ENCODE measurements around the gene MSGN1. TPM values are rescaled to one million over a fixed set of nuclear protein-coding genes. Genes with fewer than 3 reads are reported as not detected.

MSGN1 gene
- total RNA-seq, 1 experiment from 2014 or later, result not detected

GRCh38 chr2:17813010-17813741 lies 3.1 kb upstream of the MSGN1 start:
- peak; percentile 78 for DNase-seq
- Histone ChIP-seq H3K27me3 (ENCODE audit: low read length) (no peaks in the 10 kb centered on the region), H3K4me1 (ENCODE audit: low read length) (peaks cover 60% of the 10 kb centered on the region), H3K4me3 (ENCODE audit: low read length) (peak overlapping the region; percentile 35), H3K9me3 (ENCODE audit: low read length) (no peaks in the 10 kb centered on the region), H4K20me1 (ENCODE audit: insufficient read depth, low read depth, low read length) (no peaks in the 10 kb centered on the region), H3K79me2 (ENCODE audit: low read length) (no peaks in the 10 kb centered on the region), H3K4me2 (ENCODE audit: low read depth, low read length, poor library complexity, severe bottlenecking) (peak overlapping the region; percentile 71), H3K9ac (ENCODE audit: low read length) (peak overlapping the region; percentile 57), H3K27ac (ENCODE audit: low read length) (peak overlapping the region; percentile 94), H3K36me3 (ENCODE audit: insufficient read depth, low read length) (no peaks in the 10 kb centered on the region), H2AFZ (ENCODE audit: low read length) (peak overlapping the region; percentile 18), H3K9me2 (replicated peaks; ENCODE audit: insufficient read depth, low read length) (no peaks in the 10 kb centered on the region)

- Histone ChIP-seq H3K9me2 (replicated peaks; ENCODE audit: insufficient read depth, low read length) (no peaks in the 10 kb centered on the region), H3K79me2 (ENCODE audit: low read length) (no peaks in the 10 kb centered on the region), H3K9ac (ENCODE audit: low read length) (peak overlapping the region; percentile 57), H3K4me1 (ENCODE audit: low read length) (peaks cover 67% of the 10 kb centered on the region), H3K4me2 (ENCODE audit: low read depth, low read length, poor library complexity, severe bottlenecking) (peak overlapping the region; percentile 71), H4K20me1 (ENCODE audit: insufficient read depth, low read depth, low read length) (no peaks in the 10 kb centered on the region), H3K4me3 (ENCODE audit: low read length) (peak overlapping the region; percentile 35), H2AFZ (ENCODE audit: low read length) (peak overlapping the region; percentile 18), H3K27me3 (ENCODE audit: low read length) (no peaks in the 10 kb centered on the region), H3K9me3 (ENCODE audit: low read length) (no peaks in the 10 kb centered on the region), H3K27ac (ENCODE audit: low read length) (peak overlapping the region; percentile 94), H3K36me3 (ENCODE audit: insufficient read depth, low read length) (no peaks in the 10 kb centered on the region)
- DNase-seq, result peak; percentile 91
Measured at GRCh38 chr2:17813742-17814473, 2.4 kb upstream of the MSGN1 start.

GRCh38 chr2:17814601-17815000 lies 1.7 kb upstream of the MSGN1 start:
- Histone ChIP-seq H2AFZ (ENCODE audit: low read length) (no peak overlapping the region), H3K4me2 (ENCODE audit: low read depth, low read length, poor library complexity, severe bottlenecking) (peak overlapping the region; percentile 71), H3K9me3 (ENCODE audit: low read length) (no peaks in the 10 kb centered on the region), H3K27ac (ENCODE audit: low read length) (peak overlapping the region; percentile 94), H3K79me2 (ENCODE audit: low read length) (no peaks in the 10 kb centered on the region), H3K36me3 (ENCODE audit: insufficient read depth, low read length) (no peaks in the 10 kb centered on the region), H3K4me1 (ENCODE audit: low read length) (peaks cover 74% of the 10 kb centered on the region), H4K20me1 (ENCODE audit: insufficient read depth, low read depth, low read length) (no peaks in the 10 kb centered on the region), H3K9me2 (replicated peaks; ENCODE audit: insufficient read depth, low read length) (no peaks in the 10 kb centered on the region), H3K4me3 (ENCODE audit: low read length) (no peak overlapping the region), H3K27me3 (ENCODE audit: low read length) (no peaks in the 10 kb centered on the region), H3K9ac (ENCODE audit: low read length) (no peak overlapping the region)
- no peak for DNase-seq

GRCh38 chr2:17815468-17816184 lies 634 bp upstream of the MSGN1 start:
- peaks cover 78% of the 10 kb centered on the region for H3K4me1 ChIP-seq (ENCODE audit: low read length)
- no peaks in the 10 kb centered on the region for H3K36me3 ChIP-seq (ENCODE audit: insufficient read depth, low read length)
- H3K4me2 ChIP-seq (ENCODE audit: low read depth, low read length, poor library complexity, severe bottlenecking), result peak overlapping the region; percentile 21
- H3K9me2 ChIP-seq (replicated peaks; ENCODE audit: insufficient read depth, low read length), result no peaks in the 10 kb centered on the region
- peak; percentile 56 for DNase-seq
- no peaks in the 10 kb centered on the region for H3K79me2 ChIP-seq (ENCODE audit: low read length)
- no peaks in the 10 kb centered on the region for H3K27me3 ChIP-seq (ENCODE audit: low read length)
- 0 out of 2 replicates have a peak overlapping the region, but pooled peaks have one; percentile 5 for H3K9ac ChIP-seq (ENCODE audit: low read length)
- H2AFZ ChIP-seq (ENCODE audit: low read length), result peak overlapping the region; percentile 38
- no peaks in the 10 kb centered on the region for H4K20me1 ChIP-seq (ENCODE audit: insufficient read depth, low read depth, low read length)
- H3K4me3 ChIP-seq (ENCODE audit: low read length), result no peak overlapping the region
- peak overlapping the region; percentile 94 for H3K27ac ChIP-seq (ENCODE audit: low read length)
- no peaks in the 10 kb centered on the region for H3K9me3 ChIP-seq (ENCODE audit: low read length)

GRCh38 chr2:17818235-17818815 lies 2.1 kb downstream of the MSGN1 start:
- Histone ChIP-seq H3K27me3 (ENCODE audit: low read length) (no peaks in the 10 kb centered on the region), H3K9ac (ENCODE audit: low read length) (peak overlapping the region; percentile 26), H4K20me1 (ENCODE audit: insufficient read depth, low read depth, low read length) (no peaks in the 10 kb centered on the region), H3K4me1 (ENCODE audit: low read length) (peaks cover 86% of the 10 kb centered on the region), H3K79me2 (ENCODE audit: low read length) (no peaks in the 10 kb centered on the region), H3K9me2 (replicated peaks; ENCODE audit: insufficient read depth, low read length) (no peaks in the 10 kb centered on the region), H3K4me2 (ENCODE audit: low read depth, low read length, poor library complexity, severe bottlenecking) (peak overlapping the region; percentile 46), H2AFZ (ENCODE audit: low read length) (peak overlapping the region; percentile 75), H3K9me3 (ENCODE audit: low read length) (no peaks in the 10 kb centered on the region), H3K36me3 (ENCODE audit: insufficient read depth, low read length) (no peaks in the 10 kb centered on the region), H3K4me3 (ENCODE audit: low read length) (no peak overlapping the region), H3K27ac (ENCODE audit: low read length) (peak overlapping the region; percentile 72)
- DNase-seq, result peak; percentile 61

- Histone ChIP-seq H3K9ac (ENCODE audit: low read length) (no peak overlapping the region; the same call in 1 of the 2 replicates), H4K20me1 (ENCODE audit: insufficient read depth, low read depth, low read length) (no peaks in the 10 kb centered on the region), H3K4me2 (ENCODE audit: low read depth, low read length, poor library complexity, severe bottlenecking) (peak overlapping the region; percentile 66), H2AFZ (ENCODE audit: low read length) (no peak overlapping the region; the same call in 1 of the 2 replicates), H3K9me2 (replicated peaks; ENCODE audit: insufficient read depth, low read length) (no peaks in the 10 kb centered on the region), H3K4me3 (ENCODE audit: low read length) (no peak overlapping the region), H3K27me3 (ENCODE audit: low read length) (no peaks in the 10 kb centered on the region), H3K79me2 (ENCODE audit: low read length) (no peaks in the 10 kb centered on the region), H3K36me3 (ENCODE audit: insufficient read depth, low read length) (no peaks in the 10 kb centered on the region), H3K27ac (ENCODE audit: low read length) (peak overlapping the region; percentile 89), H3K9me3 (ENCODE audit: low read length) (no peaks in the 10 kb centered on the region), H3K4me1 (ENCODE audit: low read length) (peaks cover 83% of the 10 kb centered on the region)
- no peak for DNase-seq
Measured at GRCh38 chr2:17821080-17821479, 4.8 kb downstream of the MSGN1 start.

GRCh38 chr2:17821535-17822444 lies 5.5 kb downstream of the MSGN1 start:
- peak overlapping the region; percentile 35 for H3K4me3 ChIP-seq (ENCODE audit: low read length)
- H2AFZ ChIP-seq (ENCODE audit: low read length), result peak overlapping the region; percentile 69
- H3K9me3 ChIP-seq (ENCODE audit: low read length), result no peaks in the 10 kb centered on the region
- no peaks in the 10 kb centered on the region for H3K36me3 ChIP-seq (ENCODE audit: insufficient read depth, low read length)
- peak overlapping the region; percentile 66 for H3K4me2 ChIP-seq (ENCODE audit: low read depth, low read length, poor library complexity, severe bottlenecking)
- peaks cover 90% of the 10 kb centered on the region for H3K4me1 ChIP-seq (ENCODE audit: low read length)
- peak overlapping the region; percentile 89 for H3K27ac ChIP-seq (ENCODE audit: low read length)
- H3K9me2 ChIP-seq (replicated peaks; ENCODE audit: insufficient read depth, low read length), result no peaks in the 10 kb centered on the region
- H3K27me3 ChIP-seq (ENCODE audit: low read length), result no peaks in the 10 kb centered on the region
- H3K79me2 ChIP-seq (ENCODE audit: low read length), result no peaks in the 10 kb centered on the region
- no peaks in the 10 kb centered on the region for H4K20me1 ChIP-seq (ENCODE audit: insufficient read depth, low read depth, low read length)
- H3K9ac ChIP-seq (ENCODE audit: low read length), result peak overlapping the region; percentile 59
- peak; percentile 66 for DNase-seq
